ENCODE results near the gene SLC25A6.
"Not testable (repeated sequence)": the region's sequence is repeated elsewhere in the genome, so short reads cannot be mapped to it uniquely, and the experiment has no call there.

SLC25A6 gene

GRCh38 chrX:1412551-1413161, 20.7 kb upstream of the SLC25A6 start:
- no peak for DNase-seq

GRCh38 chrX:1411326-1411725, 19.4 kb upstream of the SLC25A6 start:
- DNase-seq: no peak

GRCh38 chrX:1407035-1407434, 15.1 kb upstream of the SLC25A6 start:
- DNase-seq: no peak

- not testable (repeated sequence) for DNase-seq
These were observed 13.9 kb upstream of the SLC25A6 start for GRCh38 chrX:1405769-1406168.

- DNase-seq: not testable (repeated sequence)
These were observed 12.0 kb upstream of the SLC25A6 start for GRCh38 chrX:1403867-1404266.

GRCh38 chrX:1403228-1403627, 11.3 kb upstream of the SLC25A6 start:
- no peak for DNase-seq

- no peak for DNase-seq
These were observed 9.9 kb upstream of the SLC25A6 start for GRCh38 chrX:1401611-1402430.

- DNase-seq: no peak
These were observed 9.0 kb upstream of the SLC25A6 start for GRCh38 chrX:1400742-1401471.

- DNase-seq: no peak
These were observed 8.1 kb upstream of the SLC25A6 start for GRCh38 chrX:1400049-1400448.

- no peak for DNase-seq
These were observed 6.8 kb upstream of the SLC25A6 start for GRCh38 chrX:1398431-1399340.

- DNase-seq: no peak
These were observed 5.7 kb upstream of the SLC25A6 start for GRCh38 chrX:1397441-1398270.

GRCh38 chrX:1397001-1397400, 5.1 kb upstream of the SLC25A6 start:
- DNase-seq: no peak

- DNase-seq: no peak
These were observed 3.8 kb upstream of the SLC25A6 start for GRCh38 chrX:1395646-1396216.

GRCh38 chrX:1394731-1395501, 3.0 kb upstream of the SLC25A6 start:
- no peak for DNase-seq

- no peak for DNase-seq
These were observed 2.1 kb upstream of the SLC25A6 start for GRCh38 chrX:1393871-1394615.

GRCh38 chrX:1392376-1393068, 609 bp upstream of the SLC25A6 start:
- DNase-seq: no peak

GRCh38 chrX:1391370-1391706, 575 bp downstream of the SLC25A6 start:
- no peak for DNase-seq

GRCh38 chrX:1390621-1391369, 1.1 kb downstream of the SLC25A6 start:
- no peak for DNase-seq

- no peak for DNase-seq
These were observed 2.0 kb downstream of the SLC25A6 start for GRCh38 chrX:1389993-1390285.
